Femur (tissue), 1 donor: ENCODE measurements around the gene F8.

ENCODE experiments used
- DNase-seq: peaks from one replicate; pipeline ENCODE4 v3.0.0-alpha.2; 2017

F8 gene

DNA sequence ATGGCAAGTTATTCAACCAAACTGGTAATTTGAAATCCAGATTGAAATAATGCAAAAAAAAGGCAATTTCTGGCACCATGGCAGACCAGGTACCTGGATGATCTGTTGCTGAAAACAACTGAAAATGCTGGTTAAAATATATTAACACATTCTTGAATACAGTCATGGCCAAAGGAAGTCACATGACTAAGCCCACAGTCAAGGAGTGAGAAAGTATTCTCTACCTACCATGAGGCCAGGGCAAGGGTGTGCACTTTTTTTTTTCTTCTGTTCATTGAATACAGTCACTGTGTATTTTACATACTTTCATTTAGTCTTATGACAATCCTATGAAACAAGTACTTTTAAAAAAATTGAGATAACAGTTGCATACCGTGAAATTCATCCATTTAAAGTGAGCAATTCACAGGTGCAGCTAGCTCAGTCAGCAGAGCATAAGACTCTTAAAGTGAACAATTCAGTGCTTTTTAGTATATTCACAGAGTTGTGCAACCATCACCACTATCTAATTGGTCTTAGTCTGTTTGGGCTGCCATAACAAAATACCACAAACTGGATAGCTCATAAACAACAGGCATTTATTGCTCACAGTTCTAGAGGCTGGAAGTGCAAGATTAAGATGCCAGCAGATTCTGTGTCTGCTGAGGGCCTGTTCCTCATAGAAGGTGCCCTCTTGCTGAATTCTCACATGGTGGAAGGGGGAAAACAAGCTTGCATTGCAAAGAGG lies 212.4 kb downstream of the F8 start:
- DNase-seq = no peak

GRCh38 chrX:154806837-154807501 lies 215.6 kb downstream of the F8 start:
- no peak for DNase-seq

DNA sequence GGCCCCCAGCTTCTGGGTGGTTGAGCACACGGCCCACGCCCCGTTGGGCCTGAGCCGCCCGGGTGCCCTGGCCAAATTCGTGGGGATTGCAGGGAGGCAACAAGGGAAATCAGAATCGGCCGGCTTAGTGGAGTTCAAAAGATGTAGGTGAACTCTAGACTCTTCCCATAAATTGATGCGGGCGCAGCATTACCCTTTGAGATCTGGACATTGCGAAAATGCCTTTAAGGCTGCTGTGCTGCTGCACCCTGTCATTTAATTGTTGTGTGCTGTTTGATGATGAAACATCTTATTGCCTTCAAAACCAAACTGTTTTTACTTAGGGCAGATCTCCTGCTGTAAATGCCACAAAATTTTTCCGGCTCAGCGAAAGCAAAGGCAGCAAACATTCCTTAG lies 216.8 kb downstream of the F8 start:
- DNase-seq = no peak

GRCh38 chrX:154804957-154805695 lies 217.4 kb downstream of the F8 start, which contains the start of gene MPP1:
Gene MPP1 (minus strand): TSS chrX:154805485. CDS start chrX:154805373, 112 bp downstream.
- peak; percentile 85 for DNase-seq

GRCh38 chrX:154804261-154804956 lies 218.1 kb downstream of the F8 start:
- no peak for DNase-seq

DNA sequence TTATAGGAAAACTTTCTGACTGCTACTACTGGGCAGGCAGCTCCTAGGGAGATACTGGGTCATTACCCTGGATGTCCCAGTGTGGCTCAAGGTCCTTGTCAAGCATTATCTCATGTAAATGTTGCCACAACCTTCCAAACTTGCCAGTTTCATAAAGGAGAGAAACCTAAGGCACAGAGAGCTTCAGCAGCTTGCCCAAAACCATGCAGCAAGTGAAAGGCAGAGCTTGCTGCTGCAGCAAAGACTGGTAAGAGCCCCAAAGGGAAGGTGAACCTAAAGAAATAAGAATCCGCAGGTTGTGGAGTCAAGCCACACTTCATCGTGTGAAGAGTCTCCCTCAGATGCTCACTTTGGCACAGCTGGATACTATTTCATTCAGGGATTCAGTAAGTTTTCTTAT lies 219.6 kb downstream of the F8 start:
- no peak for DNase-seq

DNA sequence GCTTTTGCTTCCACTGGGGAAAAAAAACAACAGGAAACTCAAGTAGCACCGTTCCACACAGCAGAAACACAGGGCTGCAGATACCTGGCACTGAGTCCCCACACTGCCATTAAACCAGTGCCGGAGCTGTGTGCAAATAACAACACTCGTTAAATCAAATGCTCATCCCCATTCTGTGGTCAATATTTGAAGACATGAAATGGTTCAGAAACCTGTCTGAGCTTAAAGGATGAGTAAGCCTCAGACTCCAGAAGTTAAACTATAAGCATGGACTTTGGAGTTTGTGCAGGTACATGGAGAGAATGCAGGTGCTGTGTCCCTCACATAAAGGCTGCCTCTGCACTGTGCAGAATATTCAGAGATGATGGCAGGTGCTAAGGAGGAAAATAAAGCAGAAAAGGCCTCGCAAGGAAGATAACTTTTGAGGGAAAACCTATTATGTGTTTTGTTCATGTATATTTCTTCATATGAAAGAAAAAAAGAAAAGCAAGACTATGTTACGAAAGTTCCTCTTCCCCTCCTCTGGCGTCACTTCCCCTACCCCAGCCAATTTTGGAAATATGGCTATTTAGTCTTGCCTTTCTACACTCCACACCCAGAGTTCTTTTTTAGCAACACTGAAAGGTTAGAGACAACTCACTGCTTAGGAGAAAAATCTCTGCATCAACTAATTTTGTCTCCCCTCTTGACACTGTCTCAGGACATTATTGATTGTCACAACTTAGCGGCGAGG lies 221.9 kb downstream of the F8 start:
- DNase-seq = no peak

- no peak for DNase-seq
Observed at GRCh38 chrX:154799556-154800348, 222.8 kb downstream of the F8 start.

- DNase-seq = no peak
Observed at GRCh38 chrX:154797006-154797405, 225.5 kb downstream of the F8 start.

DNA sequence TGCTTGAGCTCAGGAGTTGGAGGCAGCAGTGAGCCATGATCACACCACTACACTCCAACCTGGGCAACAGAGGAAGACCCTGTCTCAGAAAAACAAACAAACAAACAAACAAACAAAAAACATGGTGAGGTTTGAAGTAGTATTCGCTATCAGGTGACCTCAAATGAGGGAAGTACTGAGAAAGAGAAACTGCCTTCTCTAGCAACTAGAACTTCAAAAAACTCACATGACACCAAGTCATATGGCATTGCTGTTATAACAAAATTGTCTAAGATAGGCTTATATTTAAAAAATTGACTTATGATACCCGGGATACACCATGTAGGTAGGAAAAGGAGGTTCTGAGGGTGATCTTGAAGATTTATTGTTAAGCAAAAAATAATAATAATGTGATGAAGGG lies 227.5 kb downstream of the F8 start:
- no peak for DNase-seq

GRCh38 chrX:154793084-154793795 lies 229.3 kb downstream of the F8 start:
- no peak for DNase-seq

DNA sequence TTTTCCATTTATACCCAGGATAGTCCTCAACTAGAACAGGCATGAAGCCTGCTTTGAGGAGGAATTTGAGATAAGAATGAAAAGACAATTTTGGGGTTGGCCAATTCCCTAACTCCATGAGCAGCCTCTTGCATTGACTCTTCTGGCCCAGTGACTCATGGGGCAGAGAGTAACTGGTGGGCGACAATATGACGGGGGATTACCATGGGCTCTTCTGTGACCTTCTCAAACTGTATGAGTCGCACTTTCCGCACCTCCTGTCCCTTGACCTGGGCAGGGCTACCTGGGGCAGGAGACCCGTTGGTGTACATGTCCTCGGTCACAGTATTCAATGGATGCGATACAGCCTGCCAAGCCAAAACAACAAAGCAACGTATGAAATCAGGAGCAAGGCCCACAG lies 230.6 kb downstream of the F8 start:
- no peak for DNase-seq

GRCh38 chrX:154791467-154791866 lies 231.1 kb downstream of the F8 start:
- DNase-seq = no peak
